SJSA1 (cell line): ENCODE data around the gene GDF9. TPM values are rescaled to one million over a fixed set of nuclear protein-coding genes. Genes with fewer than 3 reads are reported as not detected.
"Not testable (repeated sequence)": the region's sequence is repeated elsewhere in the genome, so short reads cannot be mapped to it uniquely, and the experiment has no call there.

Experiments
- DNase-seq, 2 experiments: peaks; one replicate each; pipeline ENCODE4 v3.0.0-alpha.2; 2015 to 2020; ENCODE audit warnings: low spot score in 2 of 2, low read depth in 1 of 2
- H3K27ac ChIP-seq: fragments of 250-450 bp; sonication (Bioruptor Pico); 2 replicates; pipeline ENCODE4 v1.5.1; 2020; ENCODE audit warnings: mild to moderate bottlenecking, moderate library complexity
- H3K27me3 ChIP-seq: fragments of 250-450 bp; sonication (Bioruptor Pico); replicated peaks from 2 replicates; pipeline ENCODE4 v1.5.1; 2020; ENCODE audit warnings: mild to moderate bottlenecking, moderate library complexity
- H3K36me3 ChIP-seq: fragments of 250-450 bp; sonication (Bioruptor Pico); 2 replicates; pipeline ENCODE4 v1.5.1; 2020; ENCODE audit warnings: mild to moderate bottlenecking
- H3K4me1 ChIP-seq: fragments of 250-450 bp; sonication (Bioruptor Pico); replicated peaks from 2 replicates; pipeline ENCODE4 v1.6.1; 2021; ENCODE audit warnings: mild to moderate bottlenecking
- H3K4me3 ChIP-seq: fragments of 250-450 bp; sonication (Bioruptor Pico); 2 replicates; pipeline ENCODE4 v1.5.1; 2020; ENCODE audit warnings: mild to moderate bottlenecking
- H3K9me3 ChIP-seq: fragments of 250-450 bp; sonication (Bioruptor Pico); replicated peaks from 2 replicates; pipeline ENCODE4 v1.5.1; 2020; ENCODE audit warnings: mild to moderate bottlenecking
- total RNA-seq: library from RNA; depleted of rRNA; stranded (reverse); fragments of >200 nt; shearing (Covaris generic); gene quantifications from 2 replicates; pipeline ENCODE4 v1.2.3, GENCODE V29; 2014

GDF9 gene
- total RNA-seq, 1 experiment from 2014 or later = 0.21 TPM

DNA sequence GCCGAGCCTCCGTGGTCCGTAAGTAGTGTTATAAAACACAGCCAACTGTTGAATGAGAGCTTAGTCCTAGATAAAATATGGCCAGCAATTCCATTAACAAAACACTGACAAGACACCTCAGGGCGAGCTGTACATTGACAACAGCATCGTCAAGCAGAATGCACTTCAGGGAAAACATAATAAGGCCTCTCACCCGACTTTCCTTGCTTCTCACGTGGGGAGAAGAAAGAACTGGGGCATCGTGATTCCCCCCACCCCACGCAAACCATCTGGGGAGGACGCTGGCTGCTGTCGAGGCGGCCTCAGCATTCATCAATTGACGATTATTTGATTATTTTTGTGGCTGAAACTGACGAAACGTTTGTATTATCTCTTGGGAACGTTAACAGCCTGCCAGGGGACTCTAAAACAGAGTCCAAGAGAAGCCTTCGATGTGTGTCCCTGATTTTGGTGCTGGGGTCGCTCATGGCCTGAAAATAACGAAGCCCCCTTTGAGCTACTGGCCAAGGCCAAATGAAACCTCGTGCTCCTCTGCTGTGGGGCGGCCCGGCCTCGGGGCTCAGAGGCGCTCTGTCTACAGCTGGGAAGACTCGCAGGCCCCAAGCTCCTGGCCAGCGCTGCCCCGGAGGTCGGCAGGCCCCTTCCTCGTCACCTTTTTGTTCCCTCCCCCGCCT lies 464 bp downstream of the GDF9 start:
- H3K27ac ChIP-seq = peak overlapping the region; percentile 74
- peak overlapping the region; percentile 86 for H3K4me3 ChIP-seq
- H3K27me3 ChIP-seq = no peaks in the 10 kb centered on the region
- DNase-seq = no peak
- H3K4me1 ChIP-seq = peaks cover 15% of the 10 kb centered on the region
- no peaks in the 10 kb centered on the region for H3K9me3 ChIP-seq
- peaks cover 41% of the 10 kb centered on the region for H3K36me3 ChIP-seq

DNA sequence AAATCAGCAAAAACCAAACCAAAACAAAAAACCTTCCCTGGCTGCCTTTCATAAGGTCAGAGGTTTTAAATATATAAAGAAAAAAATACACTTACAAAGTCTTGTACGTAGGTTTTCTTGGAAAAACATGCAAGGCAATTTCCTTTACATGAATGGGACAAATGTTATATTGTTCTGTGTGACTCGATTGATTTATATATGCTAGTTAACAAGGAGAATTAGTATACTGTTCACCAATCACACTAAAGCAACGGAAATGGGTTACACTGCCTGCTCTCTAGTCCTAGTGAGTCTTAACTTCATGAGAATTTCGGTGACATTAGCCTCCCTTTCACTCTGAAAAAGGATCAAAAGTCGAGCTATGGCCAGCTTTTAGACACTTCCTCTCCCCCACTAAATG lies 5.5 kb downstream of the GDF9 start:
- no peak overlapping the region for H3K4me3 ChIP-seq
- H3K27ac ChIP-seq = no peak overlapping the region
- no peaks in the 10 kb centered on the region for H3K36me3 ChIP-seq
- H3K27me3 ChIP-seq = 0 out of 2 replicates have a peak, but pooled peaks cover 4% of the 10 kb centered on the region
- DNase-seq = no peak
- no peaks in the 10 kb centered on the region for H3K9me3 ChIP-seq
- H3K4me1 ChIP-seq = peaks cover 3% of the 10 kb centered on the region

GRCh38 chr5:132859889-132860437 lies 6.3 kb downstream of the GDF9 start:
- no peaks in the 10 kb centered on the region for H3K4me1 ChIP-seq
- 0 out of 2 replicates have a peak, but pooled peaks cover 4% of the 10 kb centered on the region for H3K27me3 ChIP-seq
- H3K36me3 ChIP-seq = no peaks in the 10 kb centered on the region
- H3K27ac ChIP-seq = no peak overlapping the region
- no peak overlapping the region for H3K4me3 ChIP-seq
- no peak for DNase-seq
- H3K9me3 ChIP-seq = no peaks in the 10 kb centered on the region

DNA sequence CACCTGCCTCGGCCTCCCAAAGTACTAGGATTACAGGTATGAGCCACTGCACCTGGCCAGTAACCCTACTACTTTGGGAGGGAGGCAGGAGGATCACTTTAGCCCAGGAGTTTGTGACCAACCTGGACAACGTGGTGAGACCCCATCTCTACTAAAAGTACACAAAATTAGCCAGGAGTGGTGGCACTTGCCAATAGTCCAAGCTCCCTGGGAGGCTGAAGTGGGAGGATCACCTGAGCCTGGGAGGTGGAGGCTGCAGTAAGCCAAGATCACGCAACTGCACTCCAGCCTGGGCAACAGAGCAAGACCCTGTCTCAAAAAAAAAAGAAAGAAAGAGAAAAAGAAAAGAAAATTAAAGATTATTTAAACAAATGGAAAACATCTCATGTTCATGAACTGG lies 10.3 kb downstream of the GDF9 start:
- Histone ChIP-seq H3K4me3 (no peak overlapping the region), H3K9me3 (no peaks in the 10 kb centered on the region), H3K4me1 (peaks cover 19% of the 10 kb centered on the region), H3K27ac (no peak overlapping the region), H3K27me3 (0 out of 2 replicates have a peak, but pooled peaks cover 4% of the 10 kb centered on the region), H3K36me3 (no peaks in the 10 kb centered on the region)
- peak in 1 of 2 experiments; percentile 23 for DNase-seq

DNA sequence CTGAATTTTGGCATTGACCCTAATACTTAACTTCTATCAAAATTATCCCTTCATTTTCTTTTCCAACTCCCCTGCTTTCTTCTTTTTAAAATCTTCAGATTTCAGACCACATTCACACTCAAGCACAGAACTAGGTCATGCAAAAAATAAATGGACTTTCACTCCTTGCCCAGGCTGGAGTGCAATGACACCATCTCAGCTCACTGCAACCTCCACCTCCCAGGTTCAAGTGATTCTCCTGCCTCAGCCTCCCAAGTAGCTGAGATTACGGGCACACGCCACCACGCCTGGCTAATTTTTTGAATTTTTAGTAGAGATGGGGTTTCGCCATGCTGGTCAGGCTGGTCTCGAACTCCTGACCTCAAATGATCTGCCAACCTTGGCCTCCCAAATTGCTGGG lies 11.3 kb downstream of the GDF9 start:
- H3K36me3 ChIP-seq, H3K9me3 ChIP-seq, H3K27me3 ChIP-seq, H3K27ac ChIP-seq, H3K4me3 ChIP-seq: not testable (repeated sequence)
- DNase-seq = peak in 1 of 2 experiments; percentile 18
- H3K4me1 ChIP-seq = peaks cover 19% of the 10 kb centered on the region

DNA sequence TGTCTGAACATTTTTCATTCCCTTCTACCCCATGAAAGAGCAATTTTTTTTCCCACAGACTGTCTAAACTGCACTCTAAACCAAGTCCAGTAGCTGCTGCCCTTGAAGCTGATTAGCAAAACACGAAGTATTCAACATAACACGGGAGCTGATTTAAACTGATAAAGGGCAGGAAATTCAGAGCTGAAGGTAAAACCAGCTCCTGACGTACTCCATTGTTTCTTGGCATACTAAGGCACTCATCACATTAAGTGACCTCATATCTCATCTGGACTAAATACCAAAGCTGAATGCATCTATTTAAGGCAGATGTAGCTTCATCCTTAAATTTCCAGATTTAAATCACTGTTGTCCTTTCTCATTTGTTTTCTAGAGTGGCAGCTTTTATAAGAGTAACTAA lies 12.0 kb downstream of the GDF9 start:
- DNase-seq = peak in 1 of 2 experiments; percentile 57
- no peaks in the 10 kb centered on the region for H3K9me3 ChIP-seq

DNA sequence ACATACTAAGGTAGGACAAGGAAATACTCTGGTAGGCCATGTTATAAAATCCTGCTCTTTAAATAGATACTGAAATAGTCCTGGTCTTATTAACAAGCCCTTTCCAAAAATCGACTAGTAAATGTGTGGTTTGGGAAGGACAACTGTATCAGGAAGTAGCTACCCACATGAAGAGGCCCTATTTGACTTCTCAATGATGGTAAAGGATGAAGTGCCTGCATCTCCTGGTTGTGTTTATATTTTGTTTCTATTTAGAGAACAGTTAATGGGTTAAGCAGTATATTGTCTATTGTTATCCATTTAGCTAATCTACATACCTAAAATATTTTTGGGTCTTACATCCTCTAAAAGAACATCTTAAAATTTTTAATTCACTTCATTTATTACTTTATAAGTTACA lies 12.5 kb downstream of the GDF9 start:
- H3K27ac ChIP-seq = peak overlapping the region; percentile 66
- DNase-seq = peak in 1 of 2 experiments; percentile 62
- H3K9me3 ChIP-seq = no peaks in the 10 kb centered on the region
- no peaks in the 10 kb centered on the region for H3K36me3 ChIP-seq
- no peaks in the 10 kb centered on the region for H3K27me3 ChIP-seq
- H3K4me1 ChIP-seq = peaks cover 19% of the 10 kb centered on the region
- H3K4me3 ChIP-seq = no peak overlapping the region

More for the DNA sequence above, 12.0 kb downstream of the GDF9 start:
- H3K27ac ChIP-seq = peak overlapping the region; percentile 66
- peaks cover 19% of the 10 kb centered on the region for H3K4me1 ChIP-seq
- no peak overlapping the region for H3K4me3 ChIP-seq
- no peaks in the 10 kb centered on the region for H3K27me3 ChIP-seq
- no peaks in the 10 kb centered on the region for H3K36me3 ChIP-seq

GRCh38 chr5:132853323-132853722 lies 12.9 kb downstream of the GDF9 start:
- no peaks in the 10 kb centered on the region for H3K27me3 ChIP-seq
- DNase-seq = no peak
- H3K36me3 ChIP-seq = no peaks in the 10 kb centered on the region
- H3K4me1 ChIP-seq = peaks cover 19% of the 10 kb centered on the region
- H3K9me3 ChIP-seq = no peaks in the 10 kb centered on the region
- peak overlapping the region; percentile 66 for H3K27ac ChIP-seq
- no peak overlapping the region for H3K4me3 ChIP-seq

- Histone ChIP-seq H3K9me3 (no peaks in the 10 kb centered on the region), H3K27ac (no peak overlapping the region), H3K27me3 (no peaks in the 10 kb centered on the region), H3K36me3 (no peaks in the 10 kb centered on the region), H3K4me1 (peaks cover 19% of the 10 kb centered on the region), H3K4me3 (no peak overlapping the region)
- no peak for DNase-seq
Measured at GRCh38 chr5:132850066-132850465, 16.2 kb downstream of the GDF9 start.

GRCh38 chr5:132849347-132849746 lies 16.9 kb downstream of the GDF9 start:
- no peak overlapping the region for H3K27ac ChIP-seq
- no peaks in the 10 kb centered on the region for H3K9me3 ChIP-seq
- DNase-seq = no peak
- no peaks in the 10 kb centered on the region for H3K27me3 ChIP-seq
- peaks cover 13% of the 10 kb centered on the region for H3K4me1 ChIP-seq
- H3K36me3 ChIP-seq = no peaks in the 10 kb centered on the region
- no peak overlapping the region for H3K4me3 ChIP-seq

DNA sequence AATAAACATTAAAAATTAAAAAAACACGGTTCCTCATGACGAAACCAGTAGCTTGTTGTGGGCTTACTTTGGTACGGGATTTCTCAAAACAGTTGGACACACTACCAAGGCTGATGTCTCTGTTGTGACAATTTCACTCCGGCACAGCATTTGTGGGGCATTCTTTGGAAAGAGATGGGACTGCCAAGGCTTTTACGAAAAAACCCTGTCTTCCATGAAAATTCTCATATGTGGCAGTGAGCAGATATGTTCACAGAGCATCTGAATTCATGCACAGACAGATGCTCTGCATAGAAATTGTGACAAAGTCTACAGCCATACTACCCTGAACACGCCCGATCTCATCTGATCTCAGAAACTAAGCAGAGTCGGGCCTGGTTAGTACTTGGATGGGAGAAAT lies 18.0 kb downstream of the GDF9 start:
- no peak for DNase-seq
- peaks cover 2% of the 10 kb centered on the region for H3K4me1 ChIP-seq
- no peaks in the 10 kb centered on the region for H3K9me3 ChIP-seq
- H3K36me3 ChIP-seq = no peaks in the 10 kb centered on the region
- H3K4me3 ChIP-seq = no peak overlapping the region
- no peaks in the 10 kb centered on the region for H3K27me3 ChIP-seq
- no peak overlapping the region for H3K27ac ChIP-seq

DNA sequence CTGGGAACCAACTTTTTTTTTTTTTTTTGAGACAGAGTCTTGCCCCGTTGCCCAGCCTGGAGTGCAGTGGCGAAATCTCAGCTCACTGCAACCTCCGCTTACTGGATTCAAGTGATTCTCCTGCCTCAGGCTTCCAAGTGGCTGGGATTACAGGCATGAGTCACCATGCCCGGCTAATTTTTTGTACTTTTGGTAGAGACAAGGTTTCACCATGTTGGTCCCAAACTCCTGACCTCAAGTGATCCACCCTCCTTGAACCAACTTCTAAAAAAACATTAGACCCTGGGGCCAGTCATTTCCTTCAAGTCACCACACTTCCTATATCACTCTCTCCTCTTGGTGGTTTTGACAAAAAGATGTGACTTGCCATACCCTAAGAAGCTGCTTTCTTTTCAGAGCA lies 25.0 kb downstream of the GDF9 start:
- Histone ChIP-seq H3K27ac (peak overlapping the region; percentile 32; the same call in 1 of the 2 replicates), H3K4me3 (no peak overlapping the region), H3K4me1 (peaks cover 36% of the 10 kb centered on the region), H3K27me3 (no peaks in the 10 kb centered on the region), H3K36me3 (no peaks in the 10 kb centered on the region), H3K9me3 (no peaks in the 10 kb centered on the region)
- peak in 1 of 2 experiments; percentile 44 for DNase-seq

DNA sequence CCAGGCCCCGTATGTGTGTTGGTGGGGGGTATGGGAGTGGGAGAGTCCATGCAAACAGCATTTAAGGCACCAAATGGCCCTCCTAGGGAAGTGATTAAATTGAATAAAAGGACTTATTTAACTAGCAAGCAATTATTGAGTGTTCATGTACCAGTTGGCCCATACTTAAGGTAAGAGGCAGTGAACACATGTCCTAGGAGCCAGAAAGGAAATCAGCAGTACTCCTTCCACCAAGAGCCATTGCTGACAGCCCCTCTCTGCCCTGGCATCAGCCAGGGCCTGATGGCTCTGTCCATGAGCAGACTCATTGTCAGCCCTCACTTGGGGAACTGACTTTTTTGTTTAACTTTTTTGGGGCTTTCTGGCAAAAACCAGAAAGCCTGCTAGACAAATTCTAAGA lies 25.4 kb downstream of the GDF9 start:
- no peak for DNase-seq
- H3K27me3 ChIP-seq = no peaks in the 10 kb centered on the region
- no peak overlapping the region for H3K4me3 ChIP-seq
- H3K36me3 ChIP-seq = no peaks in the 10 kb centered on the region
- peaks cover 36% of the 10 kb centered on the region for H3K4me1 ChIP-seq
- H3K9me3 ChIP-seq = no peaks in the 10 kb centered on the region
- peak overlapping the region; percentile 86 for H3K27ac ChIP-seq

- no peak overlapping the region for H3K4me3 ChIP-seq
- no peaks in the 10 kb centered on the region for H3K36me3 ChIP-seq
- peak overlapping the region; percentile 86 for H3K27ac ChIP-seq
- peaks cover 36% of the 10 kb centered on the region for H3K4me1 ChIP-seq
- H3K27me3 ChIP-seq = no peaks in the 10 kb centered on the region
- no peaks in the 10 kb centered on the region for H3K9me3 ChIP-seq
- DNase-seq = no peak
Measured at GRCh38 chr5:132840313-132840712, 26.0 kb downstream of the GDF9 start.
